ENCODE measurements around the gene ADD1. TPM values are rescaled to one million over a fixed set of nuclear protein-coding genes. Genes with fewer than 3 reads are reported as not detected.

Gene ADD1
- total RNA-seq, 4 donors from 2014 or later: 144 to 273 (median 203) TPM

- TF ChIP-seq, protein P1, sequence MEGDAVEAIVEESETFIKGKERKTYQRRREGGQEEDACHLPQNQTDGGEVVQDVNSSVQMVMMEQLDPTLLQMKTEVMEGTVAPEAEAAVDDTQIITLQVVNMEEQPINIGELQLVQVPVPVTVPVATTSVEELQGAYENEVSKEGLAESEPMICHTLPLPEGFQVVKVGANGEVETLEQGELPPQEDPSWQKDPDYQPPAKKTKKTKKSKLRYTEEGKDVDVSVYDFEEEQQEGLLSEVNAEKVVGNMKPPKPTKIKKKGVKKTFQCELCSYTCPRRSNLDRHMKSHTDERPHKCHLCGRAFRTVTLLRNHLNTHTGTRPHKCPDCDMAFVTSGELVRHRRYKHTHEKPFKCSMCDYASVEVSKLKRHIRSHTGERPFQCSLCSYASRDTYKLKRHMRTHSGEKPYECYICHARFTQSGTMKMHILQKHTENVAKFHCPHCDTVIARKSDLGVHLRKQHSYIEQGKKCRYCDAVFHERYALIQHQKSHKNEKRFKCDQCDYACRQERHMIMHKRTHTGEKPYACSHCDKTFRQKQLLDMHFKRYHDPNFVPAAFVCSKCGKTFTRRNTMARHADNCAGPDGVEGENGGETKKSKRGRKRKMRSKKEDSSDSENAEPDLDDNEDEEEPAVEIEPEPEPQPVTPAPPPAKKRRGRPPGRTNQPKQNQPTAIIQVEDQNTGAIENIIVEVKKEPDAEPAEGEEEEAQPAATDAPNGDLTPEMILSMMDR (IDR thresholded peaks at IDR 0.05; ENCODE audit: low read depth): no peak
These were observed 36.1 kb upstream of the ADD1 start for GRCh38 chr4:2807571-2807970.

DNA sequence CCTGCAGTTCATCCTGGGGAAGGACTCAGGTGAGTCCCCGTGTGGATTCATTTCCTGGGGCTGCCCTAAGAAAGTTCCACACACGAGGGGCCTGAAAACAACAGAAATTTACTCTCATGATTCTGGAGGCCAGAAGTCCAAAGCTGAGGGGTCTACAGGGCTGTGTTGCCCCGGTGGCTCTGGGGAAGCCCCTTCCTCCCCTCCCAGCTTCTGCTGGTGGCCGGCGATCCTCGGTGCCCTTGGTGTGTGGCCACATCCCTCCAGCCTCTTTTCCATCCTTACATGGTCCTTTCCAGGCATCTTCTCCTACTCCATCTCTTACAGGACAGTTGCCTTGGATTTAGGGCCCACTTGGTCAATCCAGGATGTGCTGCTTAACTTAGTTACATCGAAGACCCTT lies 35.6 kb upstream of the ADD1 start:
- TF ChIP-seq, protein P1 (IDR thresholded peaks at IDR 0.05; ENCODE audit: low read depth): no peak

DNA sequence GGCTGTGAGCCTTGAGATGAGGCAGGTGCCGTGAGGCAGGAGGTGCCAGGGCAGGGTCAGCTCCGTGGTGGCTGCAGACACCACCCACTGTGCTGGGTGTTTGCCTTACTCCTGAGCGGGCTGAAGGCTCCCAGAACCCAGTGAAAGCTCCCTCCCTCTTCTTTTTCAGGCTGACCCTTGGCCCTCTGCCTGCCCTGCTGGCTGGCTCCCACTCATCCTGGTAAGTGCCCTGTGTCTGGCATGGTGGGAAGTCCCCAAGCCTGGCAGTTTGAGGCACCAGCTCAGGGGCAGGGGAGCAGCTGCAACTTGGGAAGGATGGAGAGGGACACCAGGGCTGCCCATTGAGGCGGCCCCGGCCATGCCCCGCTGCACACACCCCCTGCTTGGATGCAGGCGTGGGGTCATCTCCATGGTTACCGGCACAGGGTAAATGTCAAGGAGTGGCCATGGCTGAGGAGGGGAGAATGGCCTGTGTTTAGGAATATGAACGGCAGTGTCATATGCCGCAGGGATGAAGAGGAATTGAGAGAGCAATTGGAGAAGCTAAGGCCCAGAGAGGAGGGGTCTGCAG lies 33.9 kb upstream of the ADD1 start:
- TF ChIP-seq, protein P1 (IDR thresholded peaks at IDR 0.05; ENCODE audit: low read depth): no peak

- TF ChIP-seq, protein P1 (IDR thresholded peaks at IDR 0.05; ENCODE audit: low read depth): no peak
These were observed 33.3 kb upstream of the ADD1 start for GRCh38 chr4:2810388-2810787.

GRCh38 chr4:2811830-2812611 lies 31.6 kb upstream of the ADD1 start:
- TF ChIP-seq, protein P1 (IDR thresholded peaks at IDR 0.05; ENCODE audit: low read depth): no peak

DNA sequence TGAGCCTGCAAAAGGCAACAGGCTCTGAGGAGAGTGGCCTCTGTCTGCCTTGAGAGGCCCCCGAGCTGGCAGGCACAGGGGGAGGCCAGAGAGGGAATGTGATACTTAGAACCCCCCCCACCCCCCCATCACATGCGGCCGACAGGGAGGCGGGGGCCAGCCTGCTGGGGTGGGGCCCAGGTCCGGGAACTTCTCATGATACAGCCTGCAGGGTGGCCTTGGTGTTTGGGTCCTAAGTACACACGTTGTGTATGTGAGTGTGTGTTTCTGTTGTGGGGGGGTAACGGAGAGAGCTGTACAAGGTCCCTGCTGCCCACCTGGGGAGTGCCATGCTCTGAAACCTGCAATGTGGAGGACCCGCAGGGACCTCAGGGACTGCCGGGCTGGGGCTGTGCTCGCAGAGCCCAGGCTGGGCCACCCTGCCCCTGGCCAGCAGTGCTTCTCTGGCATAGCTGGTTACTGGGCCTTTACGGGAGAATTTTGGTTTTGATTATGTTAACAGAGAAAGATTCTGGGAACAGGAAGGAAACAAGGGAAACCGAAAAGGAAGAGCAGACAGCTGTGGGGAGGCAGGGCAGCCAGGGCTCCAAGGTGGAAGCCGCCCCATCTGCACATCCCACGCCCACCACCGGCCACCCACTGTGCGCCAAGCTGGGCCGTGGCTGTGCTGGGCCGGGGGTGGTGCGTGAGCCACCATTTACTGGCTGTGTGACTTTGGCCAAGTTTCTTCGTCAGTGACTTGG lies 30.9 kb upstream of the ADD1 start:
- TF ChIP-seq, protein P1 (IDR thresholded peaks at IDR 0.05; ENCODE audit: low read depth): no peak
